H1 (cell line): Measurements from ENCODE around the gene EHHADH. TPM values are rescaled to one million over a fixed set of nuclear protein-coding genes. Genes with fewer than 3 reads are reported as not detected.

ENCODE experiments used
- CTCF ChIA-PET: fragments of 300-600 bp; sonication (Branson Sonifier 250); formaldehyde crosslinking; loops from one replicate; lab custom pipeline; 2021; ENCODE audit not compliant: partially characterized antibody; lab: Charles Lee
- POLR2A ChIA-PET: fragments of 300-600 bp; sonication (Branson Sonifier 250); formaldehyde crosslinking; loops from one replicate; lab custom pipeline; 2021; ENCODE audit warnings: inconsistent platforms; ENCODE audit not compliant: partially characterized antibody; lab: Charles Lee
- DNase-seq, 2 experiments: peaks; one replicate each; pipeline versions ENCODE4 v3.0.0 to v3.0.0-alpha.2; 2010 to 2022; ENCODE audit warnings: low spot score in 2 of 2, low read depth in 1 of 2, mixed read lengths in 1 of 2
- FAIRE-seq: peaks from 2 replicates; lab custom pipeline; 2011; peaks lifted over from hg19 to GRCh38; lab: Jason Lieb, UNC
- H2AFZ ChIP-seq: 2 replicates; pipeline ENCODE4 v1.8.1; 2012; ENCODE audit warnings: low read length, inconsistent platforms
- H2AK5ac ChIP-seq: 2 replicates; pipeline ENCODE4 v1.6.1; 2013; ENCODE audit warnings: low read depth, low read length
- H2BK120ac ChIP-seq: replicated peaks from 2 replicates; pipeline ENCODE3; 2013; ENCODE audit warnings: low read depth, low read length, inconsistent platforms
- H2BK12ac ChIP-seq: 2 replicates; pipeline ENCODE4 v1.6.1; 2013; ENCODE audit warnings: low read depth, low read length
- H2BK15ac ChIP-seq: 2 replicates; pipeline ENCODE4 v1.6.1; 2013; ENCODE audit warnings: low read length
- H2BK20ac ChIP-seq: 2 replicates; pipeline ENCODE4 v1.6.1; 2013; ENCODE audit warnings: low read length
- H2BK5ac ChIP-seq: 2 replicates; pipeline ENCODE4 v1.6.1; 2013; ENCODE audit warnings: low read depth, low read length
- H3K14ac ChIP-seq: 2 replicates; pipeline ENCODE4 v1.6.1; 2013; ENCODE audit warnings: inconsistent platforms; ENCODE audit not compliant: insufficient read length
- H3K18ac ChIP-seq: 2 replicates; pipeline ENCODE4 v1.6.1; 2013; ENCODE audit warnings: low read length; ENCODE audit errors: extremely low read depth
- H3K23ac ChIP-seq: 2 replicates; pipeline ENCODE4 v1.6.1; 2013; ENCODE audit warnings: inconsistent platforms; ENCODE audit not compliant: insufficient read length
- H3K23me2 ChIP-seq: 2 replicates; pipeline ENCODE4 v1.6.1; 2013; ENCODE audit warnings: low read depth, low read length
- H3K27ac ChIP-seq: 2 replicates; pipeline ENCODE4 v1.6.1; 2011; ENCODE audit warnings: low read depth, low read length, inconsistent platforms
- H3K27me3 ChIP-seq, 4 experiments: replicated peaks in 1 of 4; 1 replicate in 1 of 4; 2 replicates in 3 of 4; pipeline versions ENCODE4 v1.6.1 to v1.8.1; 2011 to 2013; ENCODE audit warnings: low read length in 3 of 4, mild to moderate bottlenecking in 3 of 4, inconsistent platforms in 2 of 4, mixed read lengths in 2 of 4, moderate library complexity in 1 of 4; ENCODE audit not compliant: control insufficient read depth in 3 of 4, insufficient read depth in 3 of 4; ENCODE audit errors: extremely low read depth in 1 of 4
- H3K36me3 ChIP-seq, 4 experiments: 2 replicates each; pipeline versions ENCODE4 v1.6.1 to v1.8.1; 2011 to 2013; ENCODE audit warnings: mild to moderate bottlenecking in 4 of 4, low read length in 3 of 4, moderate library complexity in 2 of 4, control low read depth in 1 of 4, inconsistent platforms in 1 of 4; ENCODE audit not compliant: insufficient read depth in 4 of 4, control insufficient read depth in 2 of 4
- H3K4ac ChIP-seq: replicated peaks from 2 replicates; pipeline ENCODE3; 2013; ENCODE audit warnings: low read length, low read depth, mixed read lengths, inconsistent platforms; ENCODE audit not compliant: insufficient read length
- H3K4me1 ChIP-seq, 4 experiments: replicated peaks in 1 of 4; 1 replicate in 1 of 4; 2 replicates in 3 of 4; pipeline versions ENCODE4 v1.6.1 to v1.8.1; 2011 to 2013; ENCODE audit warnings: low read length in 3 of 4, inconsistent platforms in 2 of 4, mixed read lengths in 1 of 4; ENCODE audit not compliant: insufficient read depth in 4 of 4, control insufficient read depth in 3 of 4
- H3K4me2 ChIP-seq, 2 experiments: 2 replicates each; pipeline versions ENCODE4 v1.6.1 to v1.8.1; 2011 to 2013; ENCODE audit warnings: low read depth in 2 of 2, low read length in 2 of 2, control low read depth in 1 of 2, inconsistent platforms in 1 of 2, mild to moderate bottlenecking in 1 of 2; ENCODE audit not compliant: insufficient read depth in 1 of 2
- H3K4me3 ChIP-seq, 4 experiments: fragments of 200-600, 300-600 bp in 1 of 4; sonication (generic), shearing (Covaris generic), sonication (Bioruptor Twin) in 1 of 4; 2 replicates each; pipeline versions ENCODE4 v1.5.1 to v1.8.1; 2011 to 2016; ENCODE audit warnings: low read length in 4 of 4, low read depth in 3 of 4, control low read depth in 2 of 4, inconsistent platforms in 2 of 4, mild to moderate bottlenecking in 2 of 4, mixed read lengths in 1 of 4, moderate library complexity in 1 of 4; ENCODE audit not compliant: insufficient read depth in 2 of 4; ENCODE audit errors: extremely low read depth in 1 of 4
- H3K56ac ChIP-seq: replicated peaks from 2 replicates; pipeline ENCODE3; 2013; ENCODE audit warnings: low read depth, mild to moderate bottlenecking, mixed read lengths, low read length, inconsistent platforms; ENCODE audit not compliant: insufficient read length
- H3K79me1 ChIP-seq: 2 replicates; pipeline ENCODE4 v1.6.1; 2013; ENCODE audit warnings: low read depth, low read length, control low read depth
- H3K79me2 ChIP-seq, 2 experiments: 2 replicates each; pipeline versions ENCODE4 v1.6.1 to v1.8.1; 2012 to 2013; ENCODE audit warnings: low read length in 2 of 2, mild to moderate bottlenecking in 2 of 2, inconsistent platforms in 1 of 2; ENCODE audit not compliant: insufficient read depth in 2 of 2, control insufficient read depth in 1 of 2
- H3K9ac ChIP-seq, 4 experiments: replicated peaks in 1 of 4; 1 replicate in 1 of 4; 2 replicates in 3 of 4; pipeline versions ENCODE4 v1.6.1 to v1.8.1; 2011 to 2013; ENCODE audit warnings: low read depth in 3 of 4, low read length in 3 of 4, control low read depth in 2 of 4, mild to moderate bottlenecking in 2 of 4, moderate library complexity in 2 of 4, inconsistent platforms in 1 of 4; ENCODE audit errors: extremely low read depth in 1 of 4
- H3K9me3 ChIP-seq, 2 experiments: 2 replicates each; pipeline versions ENCODE4 v1.6.1 to v1.8.1; 2012 to 2013; ENCODE audit warnings: mild to moderate bottlenecking in 2 of 2, moderate library complexity in 2 of 2, control low read depth in 1 of 2, inconsistent platforms in 1 of 2, low read depth in 1 of 2, low read length in 1 of 2, mixed read lengths in 1 of 2; ENCODE audit not compliant: insufficient read depth in 2 of 2
- H4K20me1 ChIP-seq, 2 experiments: replicated peaks in 1 of 2; 2 replicates each; pipeline versions ENCODE3 to v1.8.1; 2011 to 2013; ENCODE audit warnings: inconsistent platforms in 2 of 2, low read length in 2 of 2, mild to moderate bottlenecking in 1 of 2; ENCODE audit not compliant: insufficient read depth in 2 of 2, control insufficient read depth in 1 of 2
- H4K5ac ChIP-seq: 2 replicates; pipeline ENCODE4 v1.6.1; 2013; ENCODE audit warnings: low read length, low read depth, mixed read lengths, inconsistent platforms; ENCODE audit not compliant: insufficient read length
- H4K8ac ChIP-seq: 2 replicates; pipeline ENCODE4 v1.8.0; 2013; ENCODE audit warnings: mild to moderate bottlenecking, moderate library complexity, low read length, inconsistent platforms; ENCODE audit not compliant: insufficient read depth; ENCODE audit errors: extremely low read depth
- H4K91ac ChIP-seq: replicated peaks from 2 replicates; pipeline ENCODE3; 2013; ENCODE audit warnings: low read length, mixed read lengths, inconsistent platforms; ENCODE audit not compliant: insufficient read length
- CHD2 ChIP-seq: IDR thresholded peaks from 2 replicates; pipeline ENCODE4 v1.6.1; 2012; ENCODE audit warnings: low read length, improper control_type of control experiment
- JUN ChIP-seq: IDR thresholded peaks from 2 replicates; pipeline ENCODE4 v1.6.1; 2011; ENCODE audit warnings: low read depth, mild to moderate bottlenecking, improper control_type of control experiment, low read length
- NANOG ChIP-seq: IDR thresholded peaks from 2 replicates; pipeline ENCODE4 v1.6.1; 2011; ENCODE audit warnings: low read length, low read depth, mild to moderate bottlenecking, inconsistent platforms; ENCODE audit not compliant: insufficient read depth, poor library complexity, severe bottlenecking
- RFX5 ChIP-seq: IDR thresholded peaks from 2 replicates; pipeline ENCODE4 v1.6.1; 2011; ENCODE audit warnings: low read depth, low read length, improper control_type of control experiment, borderline replicate concordance
- RNF2 ChIP-seq: fragments of 200-900, 300-1000 bp; sonication (generic); IDR thresholded peaks from 2 replicates; pipeline ENCODE4 v1.7.1; 2016; ENCODE audit warnings: borderline replicate concordance, low read depth, mild to moderate bottlenecking, antibody characterized with exemption, low read length; ENCODE audit not compliant: poor library complexity, severe bottlenecking; ENCODE audit errors: missing control alignments
- RXRA ChIP-seq: IDR thresholded peaks from 2 replicates; pipeline ENCODE4 v1.6.1; 2011; ENCODE audit warnings: low read depth, mild to moderate bottlenecking, low read length, moderate library complexity; ENCODE audit not compliant: insufficient read depth
- SIX5 ChIP-seq: IDR thresholded peaks from 2 replicates; pipeline ENCODE4 v1.6.1; 2011; ENCODE audit warnings: mild to moderate bottlenecking, low read depth, low read length
- SP2 ChIP-seq: IDR thresholded peaks from 2 replicates; pipeline ENCODE4 v1.6.1; 2012; ENCODE audit warnings: mild to moderate bottlenecking, low read length, inconsistent platforms
- ZNF274 ChIP-seq: IDR thresholded peaks from 2 replicates; pipeline ENCODE4 v1.7.0; 2012; ENCODE audit warnings: low read length, borderline replicate concordance; ENCODE audit errors: extremely low read depth
- WGBS, 2 experiments: shearing (Covaris generic) in 1 of 2; methylation state at CpG; one replicate each; pipeline versions ENCODE4 v1.1.6 to v1.1.7; 2013 to 2015; ENCODE audit warnings: low lambda C conversion rate in 2 of 2, mixed read lengths in 2 of 2, inconsistent platforms in 1 of 2, low coverage in 1 of 2, missing lambda C conversion rate in 1 of 2; ENCODE audit not compliant: insufficient replicate concordance in 2 of 2, insufficient coverage in 1 of 2, insufficient read length in 1 of 2; ENCODE audit errors: extremely low coverage in 1 of 2, missing lambda C conversion rate in 1 of 2; 5-methylcytosine and 5-hydroxymethylcytosine counted together
- polyA plus RNA-seq, 7 experiments: library from polyadenylated mRNA; depleted of rRNA in 3 of 7; stranded (reverse) in 5 of 7; unstranded in 2 of 7; fragments of >200 nt in 5 of 7; fragments of 200-250 nt in 2 of 7; gene quantifications; 1 replicate in 5 of 7; 2 replicates in 1 of 7; 4 replicates in 1 of 7; pipeline versions ENCODE4 v1.2.1 to v1.2.3, GENCODE V29; 2011 to 2013; ENCODE audit warnings: missing spikeins in 2 of 7, mixed read lengths in 2 of 7
- total RNA-seq: library from RNA; stranded (reverse); fragmentation: NEBNext Ultra II Directional; extraction: Animal tissue kit (Norgen Biotek cat#: 25700); gene quantifications from 2 replicates; pipeline ENCODE4 v1.2.1, GENCODE V29; 2021
- TF ChIP-seq, protein P1 (sequence below): IDR thresholded peaks from 2 replicates; pipeline ENCODE4 v1.6.1; 2011; ENCODE audit warnings: low read length, improper control_type of control experiment
- TF ChIP-seq, protein P2 (sequence below): IDR thresholded peaks from 2 replicates; pipeline ENCODE4 v1.6.1; 2012; ENCODE audit warnings: low read length, inconsistent platforms

The EHHADH gene
- total and polyA plus RNA-seq, 2 of the 8 experiments (the other 6 are each of a cell fraction or from before 2014, with no cell fraction given), result 1.4 to 3.5 TPM

DNA sequence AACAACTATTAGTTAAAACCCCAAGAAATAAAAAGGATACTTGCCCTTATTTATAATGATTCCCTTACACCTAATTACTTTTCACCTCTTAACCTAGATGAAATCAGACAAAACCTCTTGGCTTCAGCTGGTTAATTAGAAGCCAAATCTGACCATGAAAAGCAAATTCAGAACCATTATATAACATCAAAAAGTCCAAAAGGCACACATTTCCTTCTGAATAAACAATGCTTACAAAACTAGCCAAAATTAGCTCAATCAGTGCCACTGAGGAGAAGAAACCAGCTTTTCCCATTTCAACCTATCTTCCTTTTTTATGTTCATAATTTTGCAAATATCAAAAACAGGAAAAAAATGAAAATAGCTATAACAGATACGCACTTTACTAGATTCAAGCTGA, 3.2 kb downstream of the EHHADH start:
- no peak overlapping the region for H2AK5ac ChIP-seq
- H3K4me1 ChIP-seq, result peaks cover 0 to 3% (median 2%) of the 10 kb centered on the region in 4 experiments; a peak in 2 of 7 replicates
- H2BK15ac ChIP-seq, result no peak overlapping the region
- CTCF ChIA-PET, result interaction anchor here (1.1 to 2.0 kb wide), 4 partner anchors 11 to 58 kb away, joined by 3 to 10 read pairs (median 6); no protein-coding TSS in a partner anchor
- no peak for DNase-seq
- POLR2A ChIA-PET, result no interaction called here
- no peak overlapping the region for H3K9ac ChIP-seq
- no peaks in the 10 kb centered on the region for H3K79me2 ChIP-seq
- H3K23me2 ChIP-seq, result peaks cover 2% of the 10 kb centered on the region; the same call in 1 of the 2 replicates
- H3K9me3 ChIP-seq, result peaks cover 0 to 2% of the 10 kb centered on the region in 2 experiments; a peak in 1 of 4 replicates
- no peak overlapping the region for H2BK20ac ChIP-seq
- no peak overlapping the region for H4K91ac ChIP-seq
- H2AFZ ChIP-seq, result no peak overlapping the region
- no peak overlapping the region for H3K56ac ChIP-seq
- no peaks in the 10 kb centered on the region for H3K36me3 ChIP-seq
- no peaks in the 10 kb centered on the region for H4K20me1 ChIP-seq
- TF ChIP-seq SP2 (no peak), NANOG (no peak), JUN (no peak), CHD2 (no peak), ZNF274 (no peak), RFX5 (no peak), RNF2 (no peak), SIX5 (no peak), RXRA (no peak)
- TF ChIP-seq, protein P1, sequence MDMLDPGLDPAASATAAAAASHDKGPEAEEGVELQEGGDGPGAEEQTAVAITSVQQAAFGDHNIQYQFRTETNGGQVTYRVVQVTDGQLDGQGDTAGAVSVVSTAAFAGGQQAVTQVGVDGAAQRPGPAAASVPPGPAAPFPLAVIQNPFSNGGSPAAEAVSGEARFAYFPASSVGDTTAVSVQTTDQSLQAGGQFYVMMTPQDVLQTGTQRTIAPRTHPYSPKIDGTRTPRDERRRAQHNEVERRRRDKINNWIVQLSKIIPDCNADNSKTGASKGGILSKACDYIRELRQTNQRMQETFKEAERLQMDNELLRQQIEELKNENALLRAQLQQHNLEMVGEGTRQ, result no peak
- TF ChIP-seq, protein P2, sequence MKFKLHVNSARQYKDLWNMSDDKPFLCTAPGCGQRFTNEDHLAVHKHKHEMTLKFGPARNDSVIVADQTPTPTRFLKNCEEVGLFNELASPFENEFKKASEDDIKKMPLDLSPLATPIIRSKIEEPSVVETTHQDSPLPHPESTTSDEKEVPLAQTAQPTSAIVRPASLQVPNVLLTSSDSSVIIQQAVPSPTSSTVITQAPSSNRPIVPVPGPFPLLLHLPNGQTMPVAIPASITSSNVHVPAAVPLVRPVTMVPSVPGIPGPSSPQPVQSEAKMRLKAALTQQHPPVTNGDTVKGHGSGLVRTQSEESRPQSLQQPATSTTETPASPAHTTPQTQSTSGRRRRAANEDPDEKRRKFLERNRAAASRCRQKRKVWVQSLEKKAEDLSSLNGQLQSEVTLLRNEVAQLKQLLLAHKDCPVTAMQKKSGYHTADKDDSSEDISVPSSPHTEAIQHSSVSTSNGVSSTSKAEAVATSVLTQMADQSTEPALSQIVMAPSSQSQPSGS, result no peak
- TF ChIP-seq, all 59 proteins: peak for 0
- Histone ChIP-seq H2BK120ac (no peak overlapping the region), H3K4ac (no peak overlapping the region), H3K18ac (no peak overlapping the region), H3K4me2 (no peak overlapping the region), H3K27me3 (no peaks in the 10 kb centered on the region), H3K4me3 (no peak overlapping the region), H4K8ac (no peak overlapping the region), H3K23ac (no peak overlapping the region), H4K5ac (no peak overlapping the region), H3K79me1 (no peaks in the 10 kb centered on the region), H2BK5ac (no peak overlapping the region), H2BK12ac (no peak overlapping the region), H3K27ac (no peak overlapping the region), H3K14ac (no peak overlapping the region)
- WGBS, 2 experiments, result 3% methylated on average over 1 of the region's 1 CpG; no CpG with 5 or more reads in 1 of the 2 experiments
- no peak for FAIRE-seq
